NCI-H2196 treated with DMSO at 0.1 percent for 48 hours (cell line): Measurements from ENCODE around the gene CDC42EP4.

Experiments used
- DNase-seq: peaks from one replicate; lab custom pipeline; 2025; ENCODE audit not compliant: unreplicated experiment; lab: John Stamatoyannopoulos, UW

Gene CDC42EP4

GRCh38 chr17:73257516-73257915, 54.3 kb downstream of the CDC42EP4 start:
- DNase-seq = no peak

GRCh38 chr17:73256220-73256619, 55.6 kb downstream of the CDC42EP4 start:
- no peak for DNase-seq

GRCh38 chr17:73255671-73256181, 56.1 kb downstream of the CDC42EP4 start:
- DNase-seq = peak; percentile 34

GRCh38 chr17:73251871-73252270, 59.9 kb downstream of the CDC42EP4 start:
- DNase-seq = no peak

GRCh38 chr17:73250851-73251640, 60.8 kb downstream of the CDC42EP4 start:
- DNase-seq = no peak

- no peak for DNase-seq
These were observed 62.1 kb downstream of the CDC42EP4 start for GRCh38 chr17:73249700-73250099.

GRCh38 chr17:73248532-73248931, 63.3 kb downstream of the CDC42EP4 start:
- no peak for DNase-seq

GRCh38 chr17:73247726-73248125, 64.1 kb downstream of the CDC42EP4 start:
- DNase-seq = no peak

- DNase-seq = no peak
These were observed 71.2 kb downstream of the CDC42EP4 start for GRCh38 chr17:73240561-73240960.

GRCh38 chr17:73237714-73238113, 74.1 kb downstream of the CDC42EP4 start:
- DNase-seq = no peak

- DNase-seq = no peak
These were observed 77.1 kb downstream of the CDC42EP4 start for GRCh38 chr17:73234736-73235135.
